DOHH2 (cell line): ENCODE measurements around the gene SLC1A2.

Source experiments
- H3F3A ChIP-seq: fragments of 200-600 bp; sonication (generic), shearing (Covaris generic); 2 replicates; pipeline ENCODE4 v1.6.0; 2016; ENCODE audit warnings: antibody characterized with exemption, mild to moderate bottlenecking; ENCODE audit not compliant: control insufficient read depth, insufficient read depth
- H3K27ac ChIP-seq: fragments of 200-600 bp; sonication (generic); 2 replicates; pipeline ENCODE4 v1.5.1; 2014; ENCODE audit warnings: low read depth, mild to moderate bottlenecking, low read length, moderate library complexity
- H3K27me3 ChIP-seq: fragments of 200-600 bp; sonication (generic); 2 replicates; pipeline ENCODE4 v1.6.1; 2014; ENCODE audit warnings: mild to moderate bottlenecking, low read length, mixed read lengths; ENCODE audit not compliant: control insufficient read depth
- H3K36me3 ChIP-seq: fragments of 200-600 bp; sonication (generic); 2 replicates; pipeline ENCODE4 v1.6.1; 2014; ENCODE audit warnings: mild to moderate bottlenecking, low read length, moderate library complexity, mixed read lengths; ENCODE audit not compliant: control insufficient read depth
- H3K4me1 ChIP-seq: fragments of 200-600 bp; sonication (generic); 2 replicates; pipeline ENCODE4 v1.6.1; 2014; ENCODE audit warnings: mild to moderate bottlenecking, low read length, mixed read lengths; ENCODE audit not compliant: control insufficient read depth
- H3K4me2 ChIP-seq: fragments of 200-600 bp; sonication (generic); 2 replicates; pipeline ENCODE4 v1.6.0; 2014; ENCODE audit warnings: mild to moderate bottlenecking, low read length, moderate library complexity
- H3K4me3 ChIP-seq: fragments of 200-600 bp; sonication (generic); 2 replicates; pipeline ENCODE4 v1.5.1; 2014; ENCODE audit warnings: mild to moderate bottlenecking, low read length, mixed read lengths
- H3K79me2 ChIP-seq: fragments of 200-600 bp; sonication (generic); 2 replicates; pipeline ENCODE4 v1.6.1; 2014; ENCODE audit warnings: mild to moderate bottlenecking, low read length, mixed read lengths; ENCODE audit not compliant: control insufficient read depth
- H3K9me2 ChIP-seq: fragments of 200-600 bp; sonication (generic); replicated peaks from 2 replicates; pipeline ENCODE4 v1.6.1; 2014; ENCODE audit warnings: mild to moderate bottlenecking, low read length, mixed read lengths; ENCODE audit not compliant: control insufficient read depth
- H3K9me3 ChIP-seq: fragments of 200-600 bp; sonication (generic); 2 replicates; pipeline ENCODE4 v1.6.1; 2014; ENCODE audit warnings: antibody characterized with exemption, low read length, mixed read lengths; ENCODE audit not compliant: control insufficient read depth, insufficient read depth
- H4K20me1 ChIP-seq: fragments of 200-600 bp; sonication (generic); 2 replicates; pipeline ENCODE4 v1.6.0; 2014; ENCODE audit warnings: low read depth, mild to moderate bottlenecking, antibody characterized with exemption, low read length, moderate library complexity; ENCODE audit not compliant: control insufficient read depth, insufficient read depth
- CTCF ChIP-seq: fragments of 200-600 bp; sonication (generic); IDR thresholded peaks from one replicate; pipeline ENCODE4 v1.5.1; 2014; ENCODE audit warnings: antibody characterized with exemption, mild to moderate bottlenecking, low read depth, low read length; ENCODE audit not compliant: poor library complexity, severe bottlenecking
- EZH2phosphoT487 ChIP-seq: fragments of 200-600 bp; sonication (generic); IDR thresholded peaks from 2 replicates; pipeline ENCODE4 v1.6.1; 2017; ENCODE audit warnings: borderline replicate concordance, mild to moderate bottlenecking, antibody characterized with exemption, low read length, moderate library complexity, mixed read lengths

SLC1A2 gene

GRCh38 chr11:35260342-35260985 is 158.9 kb downstream of the SLC1A2 start:
- Histone ChIP-seq H3K27ac (no peak overlapping the region), H3K9me3 (no peaks in the 10 kb centered on the region), H3K36me3 (no peaks in the 10 kb centered on the region), H3K27me3 (no peaks in the 10 kb centered on the region), H3K79me2 (no peaks in the 10 kb centered on the region), H4K20me1 (no peaks in the 10 kb centered on the region), H3K9me2 (no peaks in the 10 kb centered on the region; the same call in 1 of the 2 replicates), H3K4me2 (no peak overlapping the region), H3F3A (no peaks in the 10 kb centered on the region), H3K4me3 (no peak overlapping the region), H3K4me1 (no peaks in the 10 kb centered on the region)
- TF ChIP-seq EZH2phosphoT487 (no peak), CTCF (no peak)

GRCh38 chr11:35259529-35259928 is 159.8 kb downstream of the SLC1A2 start:
- Histone ChIP-seq H3K9me3 (no peaks in the 10 kb centered on the region), H3K27ac (no peak overlapping the region), H3K4me1 (no peaks in the 10 kb centered on the region), H4K20me1 (no peaks in the 10 kb centered on the region), H3F3A (no peaks in the 10 kb centered on the region), H3K27me3 (no peaks in the 10 kb centered on the region), H3K79me2 (no peaks in the 10 kb centered on the region), H3K4me2 (no peak overlapping the region), H3K36me3 (no peaks in the 10 kb centered on the region), H3K4me3 (no peak overlapping the region), H3K9me2 (no peaks in the 10 kb centered on the region; the same call in 1 of the 2 replicates)
- TF ChIP-seq EZH2phosphoT487 (no peak), CTCF (no peak)

- Histone ChIP-seq H3F3A (no peaks in the 10 kb centered on the region), H3K4me1 (no peaks in the 10 kb centered on the region), H3K9me2 (no peaks in the 10 kb centered on the region; the same call in 1 of the 2 replicates), H3K9me3 (no peaks in the 10 kb centered on the region), H3K79me2 (no peaks in the 10 kb centered on the region), H3K4me3 (no peak overlapping the region), H3K4me2 (no peak overlapping the region), H3K27ac (no peak overlapping the region), H3K27me3 (no peaks in the 10 kb centered on the region), H4K20me1 (no peaks in the 10 kb centered on the region), H3K36me3 (no peaks in the 10 kb centered on the region)
- no peak for TF ChIP-seq CTCF
Observed at GRCh38 chr11:35257281-35257680, 162.1 kb downstream of the SLC1A2 start.

GRCh38 chr11:35256296-35256695 is 163.1 kb downstream of the SLC1A2 start:
- no peak overlapping the region for H3K4me2 ChIP-seq
- H3K4me3 ChIP-seq: no peak overlapping the region
- H3K27me3 ChIP-seq: no peaks in the 10 kb centered on the region
- H3K79me2 ChIP-seq: no peaks in the 10 kb centered on the region
- H3K9me2 ChIP-seq: no peaks in the 10 kb centered on the region; the same call in 1 of the 2 replicates
- no peak overlapping the region for H3K27ac ChIP-seq
- TF ChIP-seq EZH2phosphoT487 (no peak), CTCF (no peak)
- H3K9me3 ChIP-seq: no peaks in the 10 kb centered on the region
- H3F3A ChIP-seq: no peaks in the 10 kb centered on the region
- H3K4me1 ChIP-seq: no peaks in the 10 kb centered on the region
- no peaks in the 10 kb centered on the region for H4K20me1 ChIP-seq
- no peaks in the 10 kb centered on the region for H3K36me3 ChIP-seq
